Lung (tissue), 12 donors: ENCODE results near the gene STARD13. TPM values are rescaled to one million over a fixed set of nuclear protein-coding genes. Genes with fewer than 3 reads are reported as not detected.

ENCODE experiments used
- ATAC-seq: fragments of 200-7000 bp; cut with Tn5 transposase; one replicate; pipeline ENCODE4 v1.9.1; 2020; ENCODE audit warnings: moderate number of reproducible peaks; ENCODE audit not compliant: insufficient read depth, low FRiP score
- DNase-seq, 3 donors: peaks; one replicate each; pipeline ENCODE4 v3.0.0-alpha.2; 2013 to 2017
- H3K27ac ChIP-seq, 2 donors: one replicate each; pipeline ENCODE4 v1.5.1; 2013; ENCODE audit warnings: mild to moderate bottlenecking in 2 of 2, moderate library complexity in 2 of 2, control low read depth in 1 of 2, inconsistent platforms in 1 of 2, low read depth in 1 of 2, low read length in 1 of 2
- H3K27me3 ChIP-seq, 3 donors: one replicate each; pipeline ENCODE4 v1.5.1; 2013; ENCODE audit warnings: low read length in 2 of 3; ENCODE audit not compliant: control insufficient read depth in 3 of 3, insufficient read depth in 3 of 3
- H3K36me3 ChIP-seq, 4 donors: one replicate each; pipeline ENCODE4 v1.5.1; 2013; ENCODE audit warnings: low read length in 4 of 4, mild to moderate bottlenecking in 1 of 4, moderate library complexity in 1 of 4; ENCODE audit not compliant: control insufficient read depth in 4 of 4, insufficient read depth in 4 of 4
- H3K4me1 ChIP-seq, 5 donors: one replicate each; pipeline ENCODE4 v1.5.1; 2013; ENCODE audit warnings: low read length in 5 of 5, mild to moderate bottlenecking in 2 of 5, moderate library complexity in 1 of 5; ENCODE audit not compliant: control insufficient read depth in 5 of 5, insufficient read depth in 5 of 5
- H3K4me3 ChIP-seq: one replicate; pipeline ENCODE4 v1.5.1; 2013; ENCODE audit warnings: mild to moderate bottlenecking, control low read depth, moderate library complexity
- H3K9ac ChIP-seq, 2 donors: one replicate each; pipeline ENCODE4 v1.5.1; 2013; ENCODE audit warnings: low read length in 2 of 2, control low read depth in 1 of 2; ENCODE audit not compliant: insufficient read depth in 1 of 2
- H3K9me3 ChIP-seq, 4 donors: one replicate each; pipeline ENCODE4 v1.5.1; 2013; ENCODE audit warnings: low read length in 3 of 4, mild to moderate bottlenecking in 1 of 4, moderate library complexity in 1 of 4; ENCODE audit not compliant: control insufficient read depth in 4 of 4, insufficient read depth in 3 of 4
- WGBS, 2 donors: extraction: QIAGEN DNeasy Blood & Tissue Kit; methylation state at CpG; one replicate each; pipeline ENCODE4 v1.1.7; 2013; 5-methylcytosine and 5-hydroxymethylcytosine counted together
- polyA plus RNA-seq, 2 donors: library from polyadenylated mRNA; stranded (reverse); fragments of 200-250 nt; gene quantifications; one replicate each; pipeline ENCODE4 v1.2.1, GENCODE V29; 2013
- total RNA-seq, 2 donors: library from RNA; depleted of rRNA in 1 of 2; stranded (reverse); fragments of >200 nt in 1 of 2; gene quantifications; one replicate each; pipeline ENCODE4 v1.2.1, GENCODE V29; 2014 to 2021
- TF ChIP-seq, protein P1 (sequence below): IDR thresholded peaks from 2 replicates; pipeline ENCODE4 v1.5.1; 2012; ENCODE audit warnings: mild to moderate bottlenecking; ENCODE audit errors: control extremely low read depth, extremely low read depth
- donor health status: control.
- donor health status: control.
- donor health status: Bipolar disorder and iron deficiency.
- donor health status: healthy.
- donor health status: DM: yes; HTN: yes; CAD: no.

Gene STARD13
- total and polyA plus RNA-seq, 4 donors = 7.9 to 91.6 (median 29.7) TPM

GRCh38 chr13:33146843-33147611, 138.5 kb downstream of the STARD13 start:
- Histone ChIP-seq H3K9ac (no peak overlapping the region), H3K27me3 (no peaks in the 10 kb centered on the region), H3K4me1 (peaks cover 0 to 4% (median 0%) of the 10 kb centered on the region in 5 donors), H3K27ac (no peak overlapping the region), H3K4me3 (no peak overlapping the region), H3K36me3 (peaks cover 0 to 3% (median under 1%) of the 10 kb centered on the region in 4 donors), H3K9me3 (no peaks in the 10 kb centered on the region)
- no peak for DNase-seq
- no peak for ATAC-seq
- 87 to 93% methylated on average over 4 of the region's 4 CpGs for whole genome bisulfite sequencing, 2 donors
- TF ChIP-seq, protein P1, sequence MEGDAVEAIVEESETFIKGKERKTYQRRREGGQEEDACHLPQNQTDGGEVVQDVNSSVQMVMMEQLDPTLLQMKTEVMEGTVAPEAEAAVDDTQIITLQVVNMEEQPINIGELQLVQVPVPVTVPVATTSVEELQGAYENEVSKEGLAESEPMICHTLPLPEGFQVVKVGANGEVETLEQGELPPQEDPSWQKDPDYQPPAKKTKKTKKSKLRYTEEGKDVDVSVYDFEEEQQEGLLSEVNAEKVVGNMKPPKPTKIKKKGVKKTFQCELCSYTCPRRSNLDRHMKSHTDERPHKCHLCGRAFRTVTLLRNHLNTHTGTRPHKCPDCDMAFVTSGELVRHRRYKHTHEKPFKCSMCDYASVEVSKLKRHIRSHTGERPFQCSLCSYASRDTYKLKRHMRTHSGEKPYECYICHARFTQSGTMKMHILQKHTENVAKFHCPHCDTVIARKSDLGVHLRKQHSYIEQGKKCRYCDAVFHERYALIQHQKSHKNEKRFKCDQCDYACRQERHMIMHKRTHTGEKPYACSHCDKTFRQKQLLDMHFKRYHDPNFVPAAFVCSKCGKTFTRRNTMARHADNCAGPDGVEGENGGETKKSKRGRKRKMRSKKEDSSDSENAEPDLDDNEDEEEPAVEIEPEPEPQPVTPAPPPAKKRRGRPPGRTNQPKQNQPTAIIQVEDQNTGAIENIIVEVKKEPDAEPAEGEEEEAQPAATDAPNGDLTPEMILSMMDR = no peak

DNA sequence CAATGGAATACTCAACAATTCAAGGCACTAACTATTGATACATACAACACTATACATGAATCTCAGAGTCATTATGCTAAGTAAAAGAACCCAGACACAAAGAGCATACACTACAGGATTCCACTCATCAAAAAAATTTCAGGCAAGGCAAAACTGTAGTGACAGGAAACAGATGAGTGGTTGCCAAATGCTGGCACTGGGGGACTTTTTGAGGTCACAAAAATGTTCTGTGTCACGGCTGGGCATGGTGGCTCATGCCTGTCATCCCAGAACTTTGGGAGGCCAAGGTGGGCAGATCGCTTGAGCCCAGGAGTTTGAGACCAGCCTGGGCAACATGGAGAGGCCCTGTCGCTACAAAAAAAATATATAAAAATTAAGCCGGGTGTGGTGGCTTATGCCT, 139.9 kb downstream of the STARD13 start:
- Histone ChIP-seq H3K27ac (no peak overlapping the region), H3K27me3 (no peaks in the 10 kb centered on the region), H3K9ac (no peak overlapping the region), H3K36me3 (peaks cover 0 to 12% (median under 1%) of the 10 kb centered on the region in 4 donors), H3K9me3 (no peaks in the 10 kb centered on the region), H3K4me1 (peaks cover 0 to 4% (median 0%) of the 10 kb centered on the region in 5 donors), H3K4me3 (no peak overlapping the region)
- ATAC-seq (no peak), DNase-seq (no peak)
- TF ChIP-seq, protein P1 = no peak
- WGBS, 2 donors = 80 to 86% methylated on average over 4 of the region's 4 CpGs

- TF ChIP-seq, protein P1 = no peak
- Histone ChIP-seq H3K27ac (no peak overlapping the region), H3K4me3 (no peak overlapping the region), H3K9me3 (no peaks in the 10 kb centered on the region), H3K27me3 (no peaks in the 10 kb centered on the region), H3K36me3 (peaks cover 0 to 14% (median 1%) of the 10 kb centered on the region in 4 donors), H3K4me1 (peaks cover 0 to 10% (median under 1%) of the 10 kb centered on the region in 5 donors), H3K9ac (no peak overlapping the region)
- 92 to 95% methylated on average over 7 of the region's 7 CpGs for WGBS, 2 donors
- DNase-seq = no peak
- ATAC-seq = no peak
These were observed 141.2 kb downstream of the STARD13 start for GRCh38 chr13:33144358-33144784.
